GM12873 (cell line): ENCODE data around the gene GTPBP6.

Source experiments
- TF ChIP-seq, protein P1 (sequence below): IDR thresholded peaks from 2 replicates; pipeline ENCODE4 v1.5.1; 2012; ENCODE audit warnings: low read depth, mild to moderate bottlenecking, moderate library complexity, low read length, control low read depth; ENCODE audit not compliant: insufficient read depth; ENCODE audit errors: missing control alignments

GTPBP6 gene

DNA sequence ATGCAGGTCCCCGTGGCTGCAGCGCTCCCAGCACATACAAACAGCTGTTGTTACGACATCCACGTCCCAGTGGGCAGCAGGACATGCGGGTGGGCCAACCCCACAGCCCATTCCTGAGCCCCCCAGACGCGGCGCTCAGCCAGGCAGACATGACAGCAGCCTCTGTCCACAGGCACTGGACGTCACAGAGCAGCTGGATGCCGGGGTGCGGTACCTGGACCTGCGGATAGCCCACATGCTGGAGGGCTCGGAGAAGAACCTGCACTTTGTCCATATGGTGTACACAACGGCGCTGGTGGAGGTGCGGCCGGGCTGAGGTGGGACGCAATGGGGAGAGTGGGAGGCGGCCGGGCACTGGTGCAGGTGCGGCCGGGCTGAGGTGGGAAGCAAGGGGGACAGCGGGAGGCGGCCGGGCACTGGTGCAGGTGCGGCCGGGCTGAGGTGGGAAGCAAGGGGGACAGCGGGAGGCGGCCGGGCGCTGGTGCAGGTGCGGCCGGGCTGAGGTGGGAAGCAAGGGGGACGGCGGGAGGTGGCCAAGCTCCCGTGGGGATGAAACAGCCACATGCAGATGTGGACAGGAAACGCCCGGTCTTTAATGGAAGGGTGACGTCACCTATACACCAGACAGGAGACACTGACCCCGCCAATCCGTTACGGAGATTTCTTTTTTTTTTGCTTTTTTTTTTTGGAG lies 28.0 kb downstream of the GTPBP6 start:
- TF ChIP-seq, protein P1, sequence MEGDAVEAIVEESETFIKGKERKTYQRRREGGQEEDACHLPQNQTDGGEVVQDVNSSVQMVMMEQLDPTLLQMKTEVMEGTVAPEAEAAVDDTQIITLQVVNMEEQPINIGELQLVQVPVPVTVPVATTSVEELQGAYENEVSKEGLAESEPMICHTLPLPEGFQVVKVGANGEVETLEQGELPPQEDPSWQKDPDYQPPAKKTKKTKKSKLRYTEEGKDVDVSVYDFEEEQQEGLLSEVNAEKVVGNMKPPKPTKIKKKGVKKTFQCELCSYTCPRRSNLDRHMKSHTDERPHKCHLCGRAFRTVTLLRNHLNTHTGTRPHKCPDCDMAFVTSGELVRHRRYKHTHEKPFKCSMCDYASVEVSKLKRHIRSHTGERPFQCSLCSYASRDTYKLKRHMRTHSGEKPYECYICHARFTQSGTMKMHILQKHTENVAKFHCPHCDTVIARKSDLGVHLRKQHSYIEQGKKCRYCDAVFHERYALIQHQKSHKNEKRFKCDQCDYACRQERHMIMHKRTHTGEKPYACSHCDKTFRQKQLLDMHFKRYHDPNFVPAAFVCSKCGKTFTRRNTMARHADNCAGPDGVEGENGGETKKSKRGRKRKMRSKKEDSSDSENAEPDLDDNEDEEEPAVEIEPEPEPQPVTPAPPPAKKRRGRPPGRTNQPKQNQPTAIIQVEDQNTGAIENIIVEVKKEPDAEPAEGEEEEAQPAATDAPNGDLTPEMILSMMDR: no peak

DNA sequence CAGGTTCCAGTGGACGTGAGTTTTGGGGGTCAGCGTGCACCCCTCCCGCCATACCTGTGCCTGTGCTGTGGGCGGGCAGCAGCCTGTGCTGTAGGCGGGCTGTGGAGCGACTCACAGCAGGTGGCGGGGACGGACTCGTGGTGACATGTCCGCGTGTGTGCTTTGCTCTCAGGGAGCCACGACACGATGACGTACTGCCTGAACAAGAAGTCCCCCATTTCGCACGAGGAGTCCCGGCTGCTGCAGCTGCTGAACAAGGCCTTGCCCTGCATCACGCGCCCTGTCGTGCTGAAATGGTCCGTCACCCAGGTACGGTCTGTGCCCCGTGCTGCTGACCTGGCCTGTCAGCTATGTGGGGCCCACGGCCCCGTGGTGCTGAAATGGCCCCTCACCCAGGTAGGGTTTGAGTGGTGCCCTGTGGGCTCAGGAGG lies 30.0 kb downstream of the GTPBP6 start:
- TF ChIP-seq, protein P1: no peak

DNA sequence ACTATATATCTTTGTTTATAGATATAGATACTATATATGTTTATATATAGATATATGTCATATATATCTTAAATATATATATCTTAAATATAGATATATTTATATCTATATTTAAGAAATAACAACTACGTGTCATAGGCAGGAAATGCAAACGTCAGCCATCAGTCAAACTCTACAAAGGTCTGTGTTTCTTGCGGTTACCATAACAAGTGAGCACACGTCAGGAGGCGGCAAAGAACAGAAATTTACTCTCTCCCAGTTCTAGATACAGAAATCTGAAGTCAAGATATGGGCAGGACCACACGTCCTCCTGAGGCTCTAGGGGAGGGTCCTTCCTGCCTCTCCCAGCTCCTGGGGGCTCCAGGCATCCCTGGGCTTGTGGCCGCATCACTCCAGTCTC lies 30.9 kb downstream of the GTPBP6 start:
- TF ChIP-seq, protein P1: no peak

DNA sequence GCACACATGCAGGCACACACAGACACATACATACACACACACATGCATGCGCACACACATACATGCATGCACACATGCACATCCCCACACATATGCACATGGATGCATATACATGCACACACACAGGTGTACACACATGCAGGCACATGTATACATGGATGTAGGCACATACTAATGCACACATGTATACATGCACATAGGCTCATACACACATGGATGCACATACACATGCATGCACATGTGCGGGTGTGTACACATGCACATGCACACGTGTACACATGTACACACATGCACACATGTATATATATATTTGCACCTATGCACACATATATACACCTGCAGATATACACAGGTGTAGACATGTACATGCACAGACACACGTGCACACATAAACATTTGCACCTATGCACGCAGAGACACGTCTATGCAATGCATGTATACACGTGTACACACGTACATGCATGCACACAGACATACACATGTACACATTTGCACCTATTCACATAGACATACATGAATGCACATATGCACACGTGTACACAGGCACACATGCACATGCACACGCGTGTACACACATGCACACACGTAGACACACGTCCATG lies 33.4 kb downstream of the GTPBP6 start:
- TF ChIP-seq, protein P1: no peak

DNA sequence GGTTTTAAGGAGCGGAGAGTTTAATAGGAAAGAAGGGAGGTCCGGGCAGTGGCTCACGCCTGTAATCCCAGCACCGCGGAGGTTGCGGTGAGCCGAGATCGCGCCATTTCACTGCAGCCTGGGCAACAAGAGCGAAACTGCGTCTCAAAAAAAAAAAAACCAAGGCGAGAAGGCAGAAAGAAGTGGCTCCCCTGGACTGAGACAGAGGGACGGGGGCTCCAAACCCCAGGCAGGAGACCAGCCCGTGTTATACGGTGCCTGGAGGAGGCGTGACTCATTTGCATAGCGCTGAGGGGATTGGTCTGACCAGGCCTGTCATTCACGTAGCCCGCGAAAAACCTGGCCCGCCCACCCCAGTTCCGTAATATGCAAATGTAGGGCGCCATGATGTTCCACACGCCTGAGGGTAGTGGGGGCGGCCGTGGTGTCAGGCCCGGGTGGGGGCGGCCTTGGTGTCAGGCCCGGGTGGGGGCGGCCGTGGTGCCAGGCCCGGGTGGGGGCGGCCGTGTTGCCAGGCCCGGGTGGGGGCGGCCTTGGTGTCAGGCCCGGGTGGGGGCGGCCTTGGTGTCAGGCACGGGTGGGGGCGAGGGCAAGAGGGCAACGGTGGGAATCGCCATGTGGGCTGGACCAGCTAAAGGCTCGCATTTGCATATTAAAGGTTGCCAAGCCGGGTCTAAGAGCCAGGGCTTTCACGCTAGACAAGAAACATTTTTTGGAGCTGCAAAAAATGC lies 35.3 kb downstream of the GTPBP6 start:
- TF ChIP-seq, protein P1: no peak

- TF ChIP-seq, protein P1: no peak
Observed at GRCh38 chrX:281166-281999, 37.2 kb downstream of the GTPBP6 start, which contains the start of gene PLCXD1. Gene PLCXD1, plus strand, starts transcription at chrX:281381. Its CDS starts 2,807 bp downstream, at chrX:284188.

DNA sequence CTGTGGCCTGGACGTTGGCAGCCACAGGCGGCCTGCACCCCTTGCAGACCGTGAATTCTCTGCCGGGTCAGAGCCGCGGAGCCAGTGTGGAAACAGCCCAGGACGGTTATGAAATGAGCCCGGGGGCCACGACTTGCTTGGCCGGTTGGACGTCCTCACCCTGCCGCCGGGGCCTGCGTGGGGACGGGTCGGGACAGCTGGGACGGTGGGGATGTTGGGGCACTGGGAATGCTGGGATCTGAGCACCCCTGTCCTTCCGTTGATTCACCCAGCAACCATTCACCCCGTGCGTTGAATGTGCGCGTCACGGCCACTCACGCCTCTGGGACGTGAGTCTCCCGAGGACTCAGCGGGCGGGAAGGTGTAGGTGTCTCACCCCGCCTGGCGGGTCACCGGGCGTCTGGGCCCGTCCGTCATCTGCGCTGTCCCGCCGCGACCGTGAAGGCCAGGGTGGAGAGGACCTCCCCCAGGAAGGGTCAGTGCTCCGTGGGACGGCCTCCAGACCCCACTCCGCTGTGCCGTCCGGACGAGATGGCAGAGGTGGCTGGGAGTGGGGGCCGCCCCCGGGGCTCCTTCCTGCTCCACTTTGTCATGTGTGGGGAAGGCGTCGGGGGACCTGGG lies 41.9 kb downstream of the GTPBP6 start:
- TF ChIP-seq, protein P1: no peak
